NCI-H1105 treated with DMSO at 0.1 percent for 48 hours (cell line): ENCODE data around the gene ERVW-1.

Experiments
- DNase-seq: peaks from one replicate; lab custom pipeline; 2025; lab: John Stamatoyannopoulos, UW

ERVW-1 gene

DNA sequence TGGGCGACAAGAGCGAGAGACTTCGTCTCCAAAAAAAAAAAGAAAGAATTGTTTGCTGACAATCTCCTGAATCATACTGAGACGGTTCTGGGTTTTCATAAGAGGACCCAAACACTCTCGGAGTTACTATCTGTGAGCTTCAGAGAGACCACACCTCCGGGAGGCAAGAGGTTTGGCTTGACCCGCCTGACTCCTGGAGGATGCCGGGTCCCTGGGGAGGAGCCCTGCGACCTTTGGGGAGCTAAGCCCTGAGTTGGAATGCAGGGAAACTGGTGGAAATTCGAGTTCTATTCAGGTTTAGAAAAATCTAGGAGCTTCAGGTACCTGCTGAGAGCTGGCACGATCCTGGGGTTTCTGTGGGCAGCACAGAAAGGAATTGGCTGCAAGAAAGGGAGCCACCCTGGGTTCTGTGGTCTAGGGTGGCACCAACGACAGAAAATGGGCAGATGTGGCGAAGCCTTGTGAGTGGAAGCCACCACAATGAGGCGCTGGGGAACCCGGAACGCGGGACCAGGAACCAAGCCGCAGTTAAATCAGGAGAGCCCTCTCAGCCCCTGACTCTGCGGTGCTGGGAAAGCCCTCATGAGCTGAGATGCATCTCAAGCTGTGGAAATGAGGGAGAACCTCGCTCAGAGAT lies 52.3 kb downstream of the ERVW-1 start:
- no peak for DNase-seq

- DNase-seq: no peak
Measured at GRCh38 chr7:92423710-92424131, 54.0 kb downstream of the ERVW-1 start.

DNA sequence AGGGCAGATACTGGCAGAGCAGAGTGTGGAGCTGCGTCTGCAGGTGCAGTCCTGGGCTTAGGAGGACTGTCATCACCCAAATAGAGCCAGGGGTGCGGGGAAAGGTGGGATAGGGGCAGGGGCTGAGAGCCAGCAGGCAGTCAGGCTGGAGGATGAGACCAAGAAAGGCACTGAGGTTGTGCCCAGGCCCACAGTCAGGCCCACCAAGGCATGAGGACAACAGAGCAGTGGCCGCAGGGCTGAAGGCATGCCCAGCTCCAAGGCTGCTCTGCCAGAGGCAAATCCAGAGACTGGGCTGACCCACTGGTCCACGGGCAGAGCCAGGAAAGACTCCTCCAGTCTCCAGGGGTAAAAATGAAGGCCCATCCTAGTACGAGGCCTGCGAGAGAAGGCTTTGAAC lies 54.8 kb downstream of the ERVW-1 start:
- DNase-seq: no peak

DNA sequence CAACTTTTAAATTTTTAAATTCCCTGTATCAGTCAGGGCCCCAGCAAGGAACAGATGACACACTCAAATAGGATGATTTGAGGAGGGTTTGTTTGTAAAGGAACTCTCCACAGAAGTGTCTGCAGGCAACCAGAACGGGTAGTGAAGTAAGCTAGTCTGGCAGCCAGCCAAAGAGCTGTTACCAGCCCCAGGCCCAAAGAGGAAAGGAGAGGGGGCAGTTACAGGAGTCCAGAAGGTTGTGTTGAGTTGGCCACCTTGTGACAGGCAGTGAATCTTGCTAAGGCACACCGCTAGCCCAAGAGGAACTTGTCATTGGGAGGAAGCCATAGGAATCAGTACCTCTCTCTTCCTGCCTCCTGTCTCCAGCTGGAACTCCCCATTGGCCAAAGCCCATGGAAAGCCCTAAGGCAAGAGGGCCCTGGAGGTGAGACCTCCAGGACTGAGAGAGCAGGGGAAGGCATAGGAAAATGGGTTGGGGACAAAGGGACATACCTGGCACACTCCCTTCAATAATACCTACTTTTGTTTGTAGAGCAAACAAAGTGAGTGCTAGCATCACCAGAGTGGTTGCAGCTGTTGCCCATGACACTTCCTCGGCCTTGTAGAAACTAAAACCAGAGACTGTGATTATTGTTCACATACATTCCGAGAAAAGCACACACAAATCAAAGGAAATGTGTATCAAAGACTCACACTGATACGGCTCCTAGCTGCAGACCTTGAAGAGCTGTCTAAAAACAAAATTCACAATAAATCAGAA lies 55.9 kb downstream of the ERVW-1 start:
- peak; percentile 29 for DNase-seq
